Endothelial cell of umbilical vein (primary cell): ENCODE data around the gene SPATA33.

Experiments used
- EZH2 ChIP-seq: IDR thresholded peaks from 2 replicates; pipeline ENCODE4 v1.6.1; 2012; ENCODE audit warnings: borderline replicate concordance, low read depth, mild to moderate bottlenecking, moderate library complexity, low read length, inconsistent platforms; ENCODE audit not compliant: severe bottlenecking
- FOS ChIP-seq: IDR thresholded peaks from 2 replicates; pipeline ENCODE4 v1.6.1; 2011; ENCODE audit warnings: mild to moderate bottlenecking, low read length, moderate library complexity, borderline replicate concordance; ENCODE audit not compliant: insufficient read depth
- POLR2A ChIP-seq: IDR thresholded peaks from 2 replicates; pipeline ENCODE4 v1.6.1; 2012; ENCODE audit warnings: low read depth, mild to moderate bottlenecking, control low read depth, low read length
- POLR2AphosphoS5 ChIP-seq: IDR thresholded peaks from 2 replicates; pipeline ENCODE4 v1.6.1; 2012; ENCODE audit warnings: low read depth, mild to moderate bottlenecking, control low read depth, low read length, moderate library complexity; ENCODE audit not compliant: insufficient read depth

DNA sequence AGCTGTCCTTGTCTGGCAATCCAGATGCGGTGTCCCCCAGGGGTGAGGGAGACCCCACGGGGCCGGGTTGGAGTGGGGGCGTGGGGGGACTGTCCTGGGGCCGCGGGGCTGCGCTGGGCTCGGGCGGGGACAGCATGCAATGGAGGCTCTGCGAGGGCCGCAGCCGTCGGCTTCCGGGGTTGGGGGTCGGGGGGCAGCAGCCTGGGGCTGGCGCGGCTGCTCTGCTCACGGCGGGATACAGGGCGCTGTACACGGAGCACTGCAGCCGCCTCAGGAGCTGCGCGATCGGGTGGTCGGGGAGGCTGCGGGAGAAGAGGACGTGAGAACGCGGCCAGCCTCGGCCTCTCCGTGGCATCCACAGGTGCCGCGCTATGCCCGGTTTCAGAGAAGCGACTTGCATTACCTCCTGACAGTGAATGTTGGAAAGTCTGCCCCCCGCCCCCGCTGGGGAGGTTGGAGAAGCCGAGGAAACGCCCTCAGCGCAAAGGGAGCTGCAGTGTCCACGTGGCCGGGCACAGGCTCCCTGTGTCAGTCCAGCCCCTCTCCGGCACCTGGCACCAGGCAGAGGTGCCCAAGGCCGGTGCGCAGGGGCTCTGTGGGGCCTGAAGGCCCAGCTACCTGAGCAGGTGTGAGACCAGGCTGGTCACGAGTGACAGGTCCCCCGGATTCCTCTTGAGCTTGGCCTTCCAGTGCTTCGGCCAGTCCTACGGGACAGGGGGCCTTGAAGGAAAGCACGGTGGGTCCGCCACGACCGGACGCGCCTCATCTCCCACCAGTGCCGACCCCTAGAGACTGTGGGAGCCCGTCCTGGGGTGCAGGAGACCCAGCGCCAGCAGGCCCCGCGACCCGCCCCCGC, 53.3 kb downstream of the SPATA33 start:
- no peak for TF ChIP-seq POLR2AphosphoS5
- TF ChIP-seq POLR2A = no peak
- TF ChIP-seq FOS = no peak
- TF ChIP-seq EZH2 = no peak
